Activated CD8-positive, alpha-beta memory T cell treated with anti-CD3 and anti-CD28 coated beads for 48 hours (primary cell): ENCODE results near the gene CDK5RAP1.
"Not testable (repeated sequence)": the region's sequence is repeated elsewhere in the genome, so short reads cannot be mapped to it uniquely, and the experiment has no call there.

ENCODE experiments used
- DNase-seq, 3 experiments: peaks; one replicate each; pipeline ENCODE4 v3.0.0-alpha.2; 2020; ENCODE audit warnings: low read depth in 2 of 3, low spot score in 2 of 3

The CDK5RAP1 gene, protein sequence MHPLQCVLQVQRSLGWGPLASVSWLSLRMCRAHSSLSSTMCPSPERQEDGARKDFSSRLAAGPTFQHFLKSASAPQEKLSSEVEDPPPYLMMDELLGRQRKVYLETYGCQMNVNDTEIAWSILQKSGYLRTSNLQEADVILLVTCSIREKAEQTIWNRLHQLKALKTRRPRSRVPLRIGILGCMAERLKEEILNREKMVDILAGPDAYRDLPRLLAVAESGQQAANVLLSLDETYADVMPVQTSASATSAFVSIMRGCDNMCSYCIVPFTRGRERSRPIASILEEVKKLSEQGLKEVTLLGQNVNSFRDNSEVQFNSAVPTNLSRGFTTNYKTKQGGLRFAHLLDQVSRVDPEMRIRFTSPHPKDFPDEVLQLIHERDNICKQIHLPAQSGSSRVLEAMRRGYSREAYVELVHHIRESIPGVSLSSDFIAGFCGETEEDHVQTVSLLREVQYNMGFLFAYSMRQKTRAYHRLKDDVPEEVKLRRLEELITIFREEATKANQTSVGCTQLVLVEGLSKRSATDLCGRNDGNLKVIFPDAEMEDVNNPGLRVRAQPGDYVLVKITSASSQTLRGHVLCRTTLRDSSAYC

DNA sequence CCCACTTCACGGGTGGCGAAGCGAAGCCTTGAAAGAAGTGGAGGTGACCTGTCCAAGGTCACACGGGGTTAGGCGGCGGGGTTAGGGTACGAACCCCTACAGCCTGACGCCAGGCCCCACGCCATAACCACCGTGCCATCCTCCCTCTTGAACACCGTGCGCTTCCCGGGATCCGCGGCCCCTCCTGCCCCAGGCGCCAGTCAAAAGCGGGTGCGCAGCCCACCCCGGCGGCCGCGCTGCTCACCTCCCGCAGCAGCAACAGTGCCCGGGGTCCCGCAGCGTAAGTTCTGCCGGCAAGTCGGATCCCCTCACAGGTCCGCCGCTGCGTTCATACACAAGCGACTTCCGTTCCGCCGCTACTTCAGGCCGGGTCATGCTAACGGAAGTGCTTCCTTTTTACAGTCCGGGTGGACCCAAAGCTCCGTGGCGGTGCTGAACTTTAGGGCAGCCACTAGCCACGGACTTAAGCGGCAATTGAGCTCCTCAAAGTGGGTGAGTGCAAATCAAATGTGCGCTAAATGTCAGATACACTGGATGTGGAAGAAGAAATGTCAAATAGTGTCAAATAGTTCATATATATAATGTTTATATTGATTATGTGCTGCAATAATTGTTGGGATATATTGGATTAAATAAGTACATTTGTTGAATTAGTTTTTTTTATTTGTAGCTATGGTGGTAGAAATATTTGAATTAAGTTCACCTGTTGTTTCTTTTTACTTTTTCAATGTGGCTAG lies at the start of gene CDK5RAP1:
CDK5RAP1 (minus strand) TSS at position 336 of the 737 bp plus-strand sequence. CDS start 4,455 bp downstream, outside the sequence.
- peak; percentile 63 to 70 (median 67) for DNase-seq

DNA sequence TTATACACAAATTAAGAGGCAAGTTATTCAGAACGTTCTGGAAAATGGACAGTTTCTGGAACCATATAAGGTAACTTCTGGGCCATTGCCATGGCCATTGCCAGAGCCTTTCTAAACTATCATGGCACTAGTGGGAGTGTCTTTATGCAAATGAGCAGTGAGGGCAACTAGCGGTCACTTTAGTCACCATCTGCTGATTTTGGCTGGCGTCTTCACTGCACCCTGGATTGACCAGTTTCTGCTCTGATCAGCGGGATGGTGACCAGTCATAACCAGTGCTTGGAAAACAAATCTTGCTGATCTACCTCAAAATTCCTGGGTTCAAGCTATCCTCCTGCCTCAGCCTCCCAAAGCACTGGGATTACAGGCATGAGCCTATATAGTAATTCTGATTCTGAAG lies 49.5 kb upstream of the CDK5RAP1 start:
- DNase-seq: no peak

DNA sequence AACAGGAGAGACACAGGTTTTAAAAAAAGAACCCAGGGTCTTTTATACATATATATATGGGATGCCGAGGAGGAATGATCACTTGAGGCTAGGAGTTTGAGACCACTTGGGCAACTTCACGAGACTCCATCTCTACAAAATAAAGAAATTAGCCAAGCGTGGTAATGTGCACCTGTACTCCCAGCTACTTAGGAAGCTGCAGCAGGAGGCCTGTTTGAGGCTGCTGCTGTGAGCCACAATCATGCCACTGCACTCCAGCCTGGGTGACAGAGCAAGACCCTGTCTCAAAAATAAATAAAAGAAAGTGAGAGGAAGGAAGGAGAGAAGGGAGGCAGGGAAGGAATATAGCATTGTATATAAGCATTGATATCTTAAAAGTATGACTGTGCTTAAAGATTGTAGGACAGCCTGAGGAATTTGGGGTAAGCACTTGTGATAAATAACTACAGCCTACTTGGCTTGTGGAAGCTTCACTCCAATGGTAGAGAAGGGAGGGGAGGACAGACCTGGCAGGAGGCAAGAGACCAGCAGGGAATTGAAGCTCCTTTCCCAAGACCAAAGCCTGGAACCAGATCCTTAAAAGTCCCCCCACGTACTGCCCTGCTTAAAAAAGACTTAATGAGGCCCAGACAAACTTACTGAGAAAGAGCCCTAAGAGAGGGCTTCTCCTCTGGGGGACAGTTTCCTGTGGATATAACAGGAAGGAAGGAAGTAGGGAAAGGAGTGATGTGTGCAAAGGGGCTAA lies 44.7 kb upstream of the CDK5RAP1 start:
- no peak for DNase-seq

DNA sequence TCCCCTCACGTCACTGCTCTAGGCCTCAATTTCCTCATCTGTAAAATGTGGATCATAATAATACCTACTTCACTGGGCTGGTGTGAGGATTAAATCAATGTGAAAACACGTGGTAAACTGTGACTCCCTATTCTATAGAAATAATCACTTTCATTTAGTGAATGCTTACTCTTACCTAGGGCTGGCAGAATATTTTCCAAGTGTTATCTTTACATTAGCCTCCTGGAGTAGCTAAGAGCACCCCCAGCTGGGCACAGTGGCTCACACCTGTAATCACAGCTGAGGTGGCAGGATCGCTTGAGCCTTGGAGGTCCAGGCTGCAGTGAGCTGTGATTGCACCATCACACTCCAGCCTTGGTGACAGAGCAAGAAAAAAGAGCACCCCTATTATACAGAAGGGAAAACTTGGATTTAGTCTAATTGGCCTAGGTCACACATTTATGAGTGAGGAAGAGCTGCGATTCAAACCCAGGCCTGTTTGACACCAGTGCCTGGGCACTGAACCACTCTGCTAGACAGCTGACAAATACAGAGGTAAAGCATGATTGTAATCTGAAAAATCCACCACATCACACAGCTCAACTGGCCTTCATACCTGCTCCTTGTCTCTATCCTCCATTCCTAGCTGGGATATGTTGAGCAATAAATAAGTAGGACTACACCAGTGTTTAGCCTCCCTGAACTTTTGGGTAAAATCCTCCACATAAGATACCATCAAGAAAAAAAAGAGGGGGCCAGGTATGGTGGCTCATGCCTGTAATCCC lies 43.7 kb upstream of the CDK5RAP1 start:
- DNase-seq: no peak

DNA sequence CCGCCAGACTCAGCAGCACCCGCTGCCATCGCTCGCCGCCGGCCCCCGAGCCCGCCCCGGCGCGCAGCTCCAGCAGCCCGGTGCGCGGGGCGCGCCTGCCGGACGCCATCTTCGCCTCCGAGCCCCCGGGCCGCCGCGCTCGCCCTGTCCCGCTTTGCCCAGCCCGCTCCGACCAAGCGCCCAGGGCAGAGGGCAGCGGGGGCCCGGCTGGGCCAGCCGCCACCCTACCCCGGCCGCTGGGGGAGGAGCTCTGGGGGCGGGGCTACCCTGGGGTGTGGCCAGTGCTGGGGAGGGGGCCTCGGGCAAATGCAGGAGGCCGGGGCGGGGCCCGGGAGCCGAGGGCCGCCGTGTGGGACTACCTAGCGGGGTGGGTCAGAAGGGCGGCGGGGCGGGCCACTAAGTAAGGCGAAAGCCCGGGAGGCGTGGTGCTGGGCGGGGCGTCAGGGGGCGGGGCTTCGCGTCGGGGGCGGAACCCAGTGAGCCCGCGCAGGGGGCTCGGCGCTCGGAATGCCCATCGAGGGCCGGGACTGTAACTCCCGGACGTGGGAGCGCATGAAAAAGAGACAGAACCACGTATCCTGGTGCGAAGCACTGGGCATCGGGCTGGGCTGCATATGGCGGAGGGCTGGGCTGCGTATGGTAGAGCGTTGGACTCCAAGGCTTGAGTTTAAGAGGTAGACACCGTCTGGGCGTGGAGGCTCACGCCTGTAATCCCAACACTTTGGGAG lies 42.4 kb upstream of the CDK5RAP1 start, which contains the start of gene SNTA1:
SNTA1 (minus strand) TSS at position 252 of the 728 bp plus-strand sequence; CDS start at position 109, 143 bp downstream.
- peak; percentile 67 to 85 (median 73) for DNase-seq

DNA sequence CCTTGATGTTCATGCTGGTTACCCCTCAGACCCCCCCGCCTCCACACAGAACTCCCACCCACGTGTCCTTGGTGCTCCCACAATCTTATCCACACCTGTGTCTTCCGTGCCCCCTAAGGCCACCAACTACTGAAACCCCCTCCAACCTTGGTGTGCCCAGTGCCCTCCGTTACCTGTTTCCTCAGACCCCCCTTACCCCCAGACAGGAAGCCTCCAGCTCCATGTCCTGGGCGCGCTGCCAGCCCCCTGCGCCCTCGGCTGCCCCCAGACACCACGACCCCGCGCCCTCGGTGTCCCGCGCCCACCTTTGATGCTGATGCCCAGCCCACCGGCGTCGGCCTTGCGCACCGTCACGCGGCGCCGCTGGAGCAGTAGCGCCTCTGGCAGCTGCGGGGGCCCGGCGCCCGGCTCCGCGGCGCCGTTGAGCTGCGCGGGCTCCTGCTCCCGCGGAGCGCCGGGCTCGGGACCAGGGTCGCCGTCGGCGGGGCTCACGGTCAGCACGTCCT lies 41.7 kb upstream of the CDK5RAP1 start:
- DNase-seq: peak in 1 of 3 experiments; percentile 5

DNA sequence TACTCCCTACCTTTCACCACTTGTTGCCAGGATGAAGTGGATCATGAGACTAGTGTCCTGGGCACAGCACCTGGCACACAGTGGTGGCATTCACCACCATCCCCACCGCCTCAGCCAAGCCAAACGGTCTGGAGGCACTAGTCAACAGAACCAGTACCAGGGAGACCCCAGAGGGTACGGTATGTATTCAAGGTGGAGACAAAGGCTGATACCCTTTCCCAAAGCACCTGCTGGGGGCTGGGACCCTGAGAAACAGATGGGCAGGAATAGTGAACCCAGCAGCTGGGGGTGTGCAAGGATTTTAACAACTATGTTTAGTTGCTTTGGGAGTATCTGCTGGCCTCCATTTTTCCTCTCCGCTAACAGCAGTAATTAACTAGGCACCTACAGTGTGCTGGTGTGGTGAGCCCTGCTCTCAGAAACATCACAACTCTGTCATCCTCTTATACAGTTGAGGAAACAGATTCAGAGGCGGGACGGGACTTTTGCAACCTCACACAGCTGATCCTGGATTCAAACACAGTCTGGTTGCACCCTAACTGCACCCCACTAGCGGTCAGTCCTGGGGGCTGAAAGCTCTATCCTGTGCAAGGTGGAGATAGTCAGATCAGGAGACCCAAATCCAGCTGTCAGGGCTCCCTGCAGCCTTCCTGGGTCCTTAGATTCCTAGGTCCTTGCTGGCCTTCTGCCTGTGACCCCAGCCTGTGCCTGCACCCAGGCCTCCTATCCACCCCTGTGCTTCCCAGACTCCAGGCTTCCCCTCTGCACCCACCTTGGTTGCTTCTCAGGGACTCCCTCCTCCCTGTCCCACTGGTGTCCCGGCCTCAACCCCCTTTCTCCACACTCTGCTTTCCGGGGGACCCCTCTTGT lies 41.1 kb upstream of the CDK5RAP1 start:
- DNase-seq: no peak

DNA sequence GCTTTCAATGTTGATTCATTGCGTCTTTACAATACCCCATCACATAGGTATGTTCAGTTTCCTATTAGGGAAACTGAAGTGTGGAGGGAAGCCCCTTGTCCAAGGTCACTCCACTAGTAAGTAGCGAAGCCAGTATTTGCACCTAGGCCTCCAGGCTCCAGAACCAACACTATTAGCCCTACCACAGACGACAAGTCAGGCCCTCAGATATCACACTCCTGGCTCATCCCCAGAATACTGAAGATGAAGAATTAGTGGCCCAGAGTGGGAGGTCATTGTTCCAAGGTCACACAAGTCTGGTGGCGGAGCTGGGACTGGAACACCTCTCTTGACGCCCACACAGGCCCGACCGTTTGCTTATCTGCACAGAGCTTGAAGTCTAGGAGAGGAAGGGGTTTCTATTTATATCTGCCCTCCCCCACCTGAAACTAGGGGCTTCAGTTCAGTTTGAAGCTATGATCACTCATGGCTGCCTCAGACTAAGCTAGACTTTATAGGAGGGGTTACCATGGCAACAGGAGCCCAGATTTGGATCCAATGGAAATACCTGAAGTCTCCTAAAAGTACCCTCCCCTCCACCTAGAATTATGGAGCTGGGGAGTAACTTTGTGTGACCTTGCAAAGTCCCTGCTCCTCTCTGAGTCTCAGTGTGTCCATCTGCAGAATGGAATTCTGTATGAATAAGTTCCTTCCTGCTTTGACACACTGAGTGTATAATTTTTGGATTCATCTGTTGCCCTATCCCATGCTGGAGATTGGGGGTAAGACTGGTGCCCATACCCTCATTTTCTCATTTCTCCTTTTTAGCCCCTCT lies 40.0 kb upstream of the CDK5RAP1 start:
- DNase-seq: no peak

DNA sequence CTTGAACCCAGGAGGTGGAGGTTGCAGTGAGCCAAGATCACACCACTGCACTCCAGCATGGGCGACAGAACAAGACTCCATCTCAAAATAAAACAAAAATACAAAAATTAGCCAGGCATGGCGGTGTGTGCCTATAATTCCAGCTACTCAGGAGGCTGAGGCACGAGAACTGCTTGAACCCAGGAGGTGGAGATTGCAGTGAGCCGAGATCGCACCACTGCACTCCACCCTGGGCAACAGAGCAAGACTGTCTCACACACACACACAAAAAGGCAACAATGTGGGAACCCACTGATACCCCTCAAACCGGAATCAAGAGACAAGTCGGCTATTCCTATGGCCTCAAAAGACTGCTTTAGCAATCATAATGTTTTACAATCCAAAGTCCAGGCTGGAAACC lies 39.2 kb upstream of the CDK5RAP1 start:
- DNase-seq: not testable (repeated sequence)

DNA sequence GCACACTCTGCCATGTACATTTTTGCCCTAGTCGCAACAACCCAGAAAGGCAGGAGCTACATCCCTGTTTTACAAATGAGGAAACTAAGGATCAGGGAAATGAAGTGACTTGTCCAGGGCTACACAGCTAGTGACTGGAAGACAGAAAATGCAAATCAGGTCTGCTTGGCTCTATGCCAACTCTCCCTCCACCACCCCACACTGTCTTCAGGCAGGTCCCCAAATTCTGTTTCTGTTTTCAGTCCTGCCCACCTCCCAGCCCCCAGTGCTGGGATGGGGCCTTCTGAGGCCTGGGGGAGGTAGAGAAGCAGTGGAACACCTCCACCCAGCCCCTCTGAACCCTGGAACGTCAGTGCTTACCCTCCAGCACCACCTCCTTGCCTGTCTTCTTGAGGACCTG lies 37.2 kb upstream of the CDK5RAP1 start:
- no peak for DNase-seq

DNA sequence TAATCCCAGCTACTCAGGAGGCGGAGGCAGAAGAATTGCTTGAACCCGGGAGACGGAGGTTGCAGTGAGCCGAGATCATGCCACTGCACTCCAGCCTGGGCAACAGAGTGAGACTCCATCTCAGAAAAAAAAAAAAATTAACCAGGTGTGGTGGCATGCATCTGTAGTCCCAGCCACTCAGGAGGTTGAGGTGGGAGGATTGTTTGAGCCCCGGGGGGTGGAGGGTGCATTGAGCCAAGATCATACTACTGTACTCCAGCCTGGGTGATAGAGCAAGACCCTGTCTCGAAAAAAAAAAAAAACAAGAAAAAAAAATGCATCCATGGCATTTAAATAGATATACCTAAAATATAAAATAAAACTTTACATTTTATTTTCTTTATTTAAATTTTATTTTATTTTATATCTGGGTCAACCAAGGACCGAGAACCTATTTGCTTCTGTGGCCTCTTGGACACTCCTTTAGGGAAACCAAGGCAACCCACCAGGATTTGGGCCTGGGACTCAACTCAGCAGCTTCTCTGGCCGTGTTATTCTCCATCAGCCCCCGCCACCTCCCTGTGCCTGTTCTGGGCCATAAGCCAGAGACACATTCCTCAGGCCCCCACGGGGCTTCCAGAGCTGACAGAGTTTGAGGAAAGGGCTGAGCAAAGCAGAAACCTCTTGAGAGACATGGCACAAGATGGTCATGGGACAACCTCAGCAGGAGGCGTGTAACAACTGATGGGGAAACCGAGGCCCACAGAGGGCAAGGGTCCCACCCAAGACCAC lies 36.0 kb upstream of the CDK5RAP1 start:
- DNase-seq: no peak

DNA sequence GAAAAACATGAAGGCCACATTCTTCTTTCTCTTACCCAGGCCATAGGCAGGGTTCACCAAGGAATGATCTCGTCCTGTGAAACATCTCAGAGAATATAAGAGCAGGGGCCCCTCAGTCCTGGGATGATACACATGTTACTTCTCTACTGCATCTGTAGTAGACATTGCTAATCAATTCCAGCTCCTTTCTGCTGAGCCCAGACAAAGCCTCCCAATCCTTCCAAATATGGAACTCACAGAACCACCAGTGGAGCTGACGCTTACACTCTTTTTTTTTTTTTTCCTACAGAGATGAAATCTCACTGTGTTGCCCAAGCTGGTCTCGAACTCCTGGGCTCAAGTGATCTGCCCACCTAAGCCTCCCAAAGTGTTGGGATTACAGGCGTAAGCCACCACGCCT lies 33.1 kb upstream of the CDK5RAP1 start:
- no peak for DNase-seq

DNA sequence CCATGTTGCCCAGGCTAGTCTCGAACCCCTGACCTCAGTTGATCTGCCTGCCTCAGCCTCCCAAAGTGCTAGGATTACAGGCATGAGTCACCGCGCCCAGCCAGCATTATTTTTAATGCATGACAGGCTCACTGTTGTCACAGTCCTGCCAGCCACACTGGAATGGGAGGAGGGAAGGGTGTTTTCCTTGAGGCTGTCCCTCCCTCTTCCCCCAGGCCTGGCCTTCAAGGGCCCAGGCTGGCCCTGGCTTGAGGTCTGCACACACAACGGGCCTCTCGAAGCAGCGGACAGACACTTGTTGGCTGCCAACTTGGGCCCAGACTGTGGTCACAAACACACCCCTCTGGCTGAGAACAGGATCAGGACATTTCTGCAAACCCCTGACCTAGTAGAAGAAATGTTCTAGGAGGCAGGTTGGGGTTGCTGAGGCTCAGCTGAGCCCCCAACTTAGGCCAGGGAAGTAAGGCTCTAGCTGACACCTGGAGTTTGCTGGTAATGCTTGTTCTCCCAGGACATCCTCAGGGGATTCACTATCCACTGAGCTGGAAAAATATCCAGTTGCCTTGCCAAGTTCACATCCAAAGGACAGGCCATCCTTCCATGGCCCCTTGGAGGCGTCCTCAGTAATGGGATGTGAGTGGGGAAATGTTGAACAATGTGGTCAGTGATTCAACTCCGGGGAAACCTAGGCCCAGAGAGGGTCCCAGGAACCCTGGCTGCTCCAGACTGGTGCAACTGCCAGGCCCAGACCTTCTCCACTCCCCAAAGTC lies 32.3 kb upstream of the CDK5RAP1 start:
- DNase-seq: no peak

DNA sequence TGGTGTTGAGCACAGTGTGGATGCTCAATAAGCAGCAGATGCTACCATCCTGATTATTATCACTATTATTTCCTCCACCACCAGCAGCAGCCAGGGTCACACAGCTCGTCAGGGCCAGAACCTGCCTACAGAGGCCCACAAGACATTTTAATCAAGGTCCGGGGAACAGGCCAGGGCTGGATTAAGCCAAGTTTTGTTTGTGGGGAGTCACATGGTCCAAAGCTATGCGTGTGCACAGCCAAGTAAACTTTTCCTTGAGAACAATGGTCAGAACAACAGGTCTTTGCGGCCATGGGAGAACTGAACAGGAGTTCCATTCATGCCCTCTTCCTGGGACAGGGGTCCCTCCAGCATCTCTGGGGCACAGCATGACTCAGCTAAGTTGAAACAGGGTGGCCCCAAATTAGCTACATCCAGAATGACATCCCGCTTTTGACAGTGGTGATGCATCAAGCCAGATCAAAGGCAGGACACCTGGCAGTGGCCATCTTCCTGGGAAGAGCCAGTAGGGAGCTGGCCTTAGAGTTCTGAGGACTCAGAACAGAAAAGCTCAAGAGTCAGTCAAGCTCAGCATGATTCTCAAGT lies 30.6 kb upstream of the CDK5RAP1 start:
- DNase-seq: no peak

DNA sequence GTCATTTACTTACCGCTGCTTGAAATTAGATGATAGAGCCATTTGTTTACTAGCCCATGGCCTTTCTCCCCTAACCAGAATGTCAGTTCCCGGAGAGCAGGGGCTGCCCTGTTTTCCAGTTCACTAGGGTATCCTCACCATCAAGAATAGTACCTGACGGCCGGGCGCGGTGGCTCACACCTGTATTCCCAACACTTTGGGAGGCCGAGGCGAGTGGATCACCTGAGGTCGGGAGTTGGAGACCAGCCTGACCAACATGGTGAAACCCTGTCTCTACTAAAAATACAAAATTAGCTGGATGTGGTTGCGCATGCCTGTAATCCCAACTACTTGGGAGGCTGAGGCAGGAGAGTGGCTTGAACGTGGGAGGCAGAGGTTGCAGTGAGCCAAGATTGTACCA lies 22.6 kb upstream of the CDK5RAP1 start:
- DNase-seq: not testable (repeated sequence)
